Measurements from ENCODE around the gene GDI1. TPM values are rescaled to one million over a fixed set of nuclear protein-coding genes. Genes with fewer than 3 reads are reported as not detected.

GDI1 gene
- polyA plus RNA-seq, 4 donors, result 59.2 to 76.5 (median 62.6) TPM

DNA sequence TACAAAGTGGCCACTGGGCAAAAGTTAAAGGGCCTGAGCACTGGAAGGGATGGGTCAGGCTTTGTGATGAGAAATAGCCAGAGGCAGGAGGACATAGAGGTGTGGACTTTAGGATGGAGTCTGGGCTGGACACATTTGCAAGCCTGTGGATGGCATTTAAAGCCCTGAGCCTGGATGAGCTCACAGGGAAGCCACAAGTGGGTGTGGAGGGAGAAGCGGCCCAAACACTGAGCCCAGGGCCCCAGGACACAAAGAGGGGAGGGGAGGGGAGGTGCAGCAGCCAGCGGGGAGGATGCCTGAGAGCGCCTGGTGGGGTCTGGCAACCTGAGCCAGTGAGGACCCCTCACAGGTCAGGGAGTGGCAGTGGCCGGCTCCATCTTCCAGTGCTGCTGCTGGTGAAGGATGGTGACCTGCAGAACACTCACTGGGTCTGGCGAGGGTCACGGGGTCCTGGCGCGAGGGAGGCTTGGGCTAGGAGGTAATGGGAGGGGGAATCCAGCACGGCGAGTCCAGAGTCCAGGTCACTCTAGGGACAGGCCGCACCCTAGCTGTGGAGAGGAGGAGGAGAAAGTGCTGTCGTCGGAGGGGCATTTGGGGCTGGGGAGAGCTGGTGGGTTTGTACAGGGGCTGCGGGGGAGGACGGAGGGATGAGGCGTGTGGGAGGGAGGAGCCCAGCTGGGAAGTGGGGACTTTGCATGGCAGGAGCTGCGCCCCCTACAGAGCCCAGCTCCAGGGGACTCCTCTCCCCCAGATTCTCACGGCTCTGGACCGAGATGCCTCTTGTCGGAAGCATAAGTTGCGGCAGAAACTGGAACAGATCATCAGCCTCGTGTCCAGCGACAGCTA lies 35.1 kb downstream of the GDI1 start:
- H3K4me3 ChIP-seq (ENCODE audit: low read depth in 1 of 3, low read length in 3 of 3), result no peak overlapping the region
- FAIRE-seq (no peak), DNase-seq (peak; percentile 21 to 32)
- no peaks in the 10 kb centered on the region for H3K9me3 ChIP-seq (ENCODE audit: control insufficient read depth in 2 of 2, insufficient read depth in 1 of 2, low read depth in 1 of 2, low read length in 1 of 2)
- H3K4me1 ChIP-seq (ENCODE audit: control insufficient read depth in 3 of 3, insufficient read depth in 2 of 3, low read depth in 1 of 3, low read length in 2 of 3), result no peaks in the 10 kb centered on the region
- no peaks in the 10 kb centered on the region for H3K27me3 ChIP-seq (ENCODE audit: control insufficient read depth in 3 of 3, insufficient read depth in 3 of 3, low read length in 3 of 3)
- 65 to 75% (median 67%) methylated on average over 9 to 23 of the region's 23 CpGs for WGBS, 3 donors
- H3K36me3 ChIP-seq (ENCODE audit: control insufficient read depth in 3 of 3, insufficient read depth in 2 of 3, low read depth in 1 of 3, low read length in 3 of 3), result peaks cover 0 to 71% (median 2%) of the 10 kb centered on the region in 3 donors
- H3K27ac ChIP-seq (ENCODE audit: low read depth in 1 of 3, low read length in 2 of 3), result no peak overlapping the region

- FAIRE-seq (no peak), DNase-seq (peak in 1 of 2 donors; percentile 51)
- Histone ChIP-seq H3K27me3 (ENCODE audit: control insufficient read depth in 3 of 3, insufficient read depth in 3 of 3, low read length in 3 of 3) (no peaks in the 10 kb centered on the region), H3K4me1 (ENCODE audit: control insufficient read depth in 3 of 3, insufficient read depth in 2 of 3, low read depth in 1 of 3, low read length in 2 of 3) (no peaks in the 10 kb centered on the region), H3K9me3 (ENCODE audit: control insufficient read depth in 2 of 2, insufficient read depth in 1 of 2, low read depth in 1 of 2, low read length in 1 of 2) (no peaks in the 10 kb centered on the region), H3K4me3 (ENCODE audit: low read depth in 1 of 3, low read length in 3 of 3) (no peak overlapping the region), H3K36me3 (ENCODE audit: control insufficient read depth in 3 of 3, insufficient read depth in 2 of 3, low read depth in 1 of 3, low read length in 3 of 3) (peaks cover 0 to 63% (median 2%) of the 10 kb centered on the region in 3 donors), H3K27ac (ENCODE audit: low read depth in 1 of 3, low read length in 2 of 3) (no peak overlapping the region)
- 48 to 74% (median 64%) methylated on average over 14 to 28 of the region's 28 CpGs for WGBS, 3 donors
These were observed 36.0 kb downstream of the GDI1 start for GRCh38 chrX:154472685-154473632.

- H3K27ac ChIP-seq (ENCODE audit: low read depth in 1 of 3, low read length in 2 of 3), result no peak overlapping the region
- H3K27me3 ChIP-seq (ENCODE audit: control insufficient read depth in 3 of 3, insufficient read depth in 3 of 3, low read length in 3 of 3), result no peaks in the 10 kb centered on the region
- FAIRE-seq, result no peak
- 78 to 84% (median 82%) methylated on average over 7 of the region's 7 CpGs for WGBS, 3 donors
- H3K4me3 ChIP-seq (ENCODE audit: low read depth in 1 of 3, low read length in 3 of 3), result no peak overlapping the region
- H3K4me1 ChIP-seq (ENCODE audit: control insufficient read depth in 3 of 3, insufficient read depth in 2 of 3, low read depth in 1 of 3, low read length in 2 of 3), result no peaks in the 10 kb centered on the region
- no peak for DNase-seq
- peaks cover 0 to 56% (median 2%) of the 10 kb centered on the region in 3 donors for H3K36me3 ChIP-seq (ENCODE audit: control insufficient read depth in 3 of 3, insufficient read depth in 2 of 3, low read depth in 1 of 3, low read length in 3 of 3)
- no peaks in the 10 kb centered on the region for H3K9me3 ChIP-seq (ENCODE audit: control insufficient read depth in 2 of 2, insufficient read depth in 1 of 2, low read depth in 1 of 2, low read length in 1 of 2)
These were observed 36.7 kb downstream of the GDI1 start for GRCh38 chrX:154473683-154474082.

- no peak overlapping the region for H3K27ac ChIP-seq (ENCODE audit: low read depth in 1 of 3, low read length in 2 of 3)
- H3K27me3 ChIP-seq (ENCODE audit: control insufficient read depth in 3 of 3, insufficient read depth in 3 of 3, low read length in 3 of 3), result no peaks in the 10 kb centered on the region
- peaks cover 0 to 25% (median 0%) of the 10 kb centered on the region in 3 donors for H3K36me3 ChIP-seq (ENCODE audit: control insufficient read depth in 3 of 3, insufficient read depth in 2 of 3, low read depth in 1 of 3, low read length in 3 of 3)
- no peak overlapping the region for H3K4me3 ChIP-seq (ENCODE audit: low read depth in 1 of 3, low read length in 3 of 3)
- H3K9me3 ChIP-seq (ENCODE audit: control insufficient read depth in 2 of 2, insufficient read depth in 1 of 2, low read depth in 1 of 2, low read length in 1 of 2), result no peaks in the 10 kb centered on the region
- DNase-seq, result no peak
- FAIRE-seq, result no peak
- 75 to 84% (median 83%) methylated on average over 8 of the region's 8 CpGs for WGBS, 3 donors
- peaks cover 0 to 5% (median 0%) of the 10 kb centered on the region in 3 donors for H3K4me1 ChIP-seq (ENCODE audit: control insufficient read depth in 3 of 3, insufficient read depth in 2 of 3, low read depth in 1 of 3, low read length in 2 of 3)
These were observed 39.9 kb downstream of the GDI1 start for GRCh38 chrX:154476821-154477220.

DNA sequence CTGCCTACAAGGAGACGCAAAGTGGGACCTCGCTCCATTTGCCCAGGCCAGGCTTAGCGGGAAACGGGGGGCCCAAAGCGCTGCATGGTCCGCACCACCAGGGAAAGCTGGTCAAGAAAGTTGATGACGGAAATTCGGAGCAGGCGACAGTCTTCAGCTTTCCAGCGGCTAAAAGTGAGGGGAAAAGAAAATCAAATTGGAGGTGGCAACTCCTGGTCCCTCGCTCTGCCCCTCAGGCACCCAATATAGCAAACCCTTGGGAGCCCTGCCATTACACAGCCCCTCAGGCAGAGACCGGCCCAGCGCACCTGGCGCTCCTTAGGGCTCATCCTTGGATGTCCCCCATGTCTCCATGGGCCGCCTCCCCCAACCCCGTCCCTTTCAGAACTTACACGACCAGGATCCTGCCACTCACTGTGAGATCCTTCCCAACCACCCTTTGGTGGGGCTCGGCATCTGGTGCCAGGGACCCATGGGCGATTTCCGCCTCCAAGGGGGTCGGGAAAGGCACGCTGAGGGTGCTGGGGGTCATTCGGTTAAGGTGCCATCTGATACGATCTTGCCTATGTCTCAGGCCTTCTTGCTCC lies 41.0 kb downstream of the GDI1 start:
- no peaks in the 10 kb centered on the region for H3K27me3 ChIP-seq (ENCODE audit: control insufficient read depth in 3 of 3, insufficient read depth in 3 of 3, low read length in 3 of 3)
- FAIRE-seq (no peak), DNase-seq (no peak)
- H3K27ac ChIP-seq (ENCODE audit: low read depth in 1 of 3, low read length in 2 of 3), result peak overlapping the region in 1 of 3 donors; percentile 58
- H3K36me3 ChIP-seq (ENCODE audit: control insufficient read depth in 3 of 3, insufficient read depth in 2 of 3, low read depth in 1 of 3, low read length in 3 of 3), result peaks cover 0 to 15% (median 0%) of the 10 kb centered on the region in 3 donors
- H3K4me1 ChIP-seq (ENCODE audit: control insufficient read depth in 3 of 3, insufficient read depth in 2 of 3, low read depth in 1 of 3, low read length in 2 of 3), result peaks cover 0 to 5% (median 0%) of the 10 kb centered on the region in 3 donors
- no peaks in the 10 kb centered on the region for H3K9me3 ChIP-seq (ENCODE audit: control insufficient read depth in 2 of 2, insufficient read depth in 1 of 2, low read depth in 1 of 2, low read length in 1 of 2)
- peak overlapping the region in 2 of 3 donors; percentile 52 to 55 for H3K4me3 ChIP-seq (ENCODE audit: low read depth in 1 of 3, low read length in 3 of 3)
- 60 to 76% (median 62%) methylated on average over 22 to 24 of the region's 24 CpGs for WGBS, 3 donors

GRCh38 chrX:154478728-154479622 lies 42.0 kb downstream of the GDI1 start, which contains the start of gene LAGE3:
TSS of gene LAGE3 (minus strand) at chrX:154479281. CDS start at chrX:154478915, 366 bp downstream.
- Histone ChIP-seq H3K27me3 (ENCODE audit: control insufficient read depth in 3 of 3, insufficient read depth in 3 of 3, low read length in 3 of 3) (no peaks in the 10 kb centered on the region), H3K4me1 (ENCODE audit: control insufficient read depth in 3 of 3, insufficient read depth in 2 of 3, low read depth in 1 of 3, low read length in 2 of 3) (peaks cover 0 to 5% (median 0%) of the 10 kb centered on the region in 3 donors), H3K36me3 (ENCODE audit: control insufficient read depth in 3 of 3, insufficient read depth in 2 of 3, low read depth in 1 of 3, low read length in 3 of 3) (peaks cover 0 to 12% (median 0%) of the 10 kb centered on the region in 3 donors), H3K9me3 (ENCODE audit: control insufficient read depth in 2 of 2, insufficient read depth in 1 of 2, low read depth in 1 of 2, low read length in 1 of 2) (no peaks in the 10 kb centered on the region), H3K4me3 (ENCODE audit: low read depth in 1 of 3, low read length in 3 of 3) (peak within 1 kb of the TSS; percentile 41 to 55 (median 52)), H3K27ac (ENCODE audit: low read depth in 1 of 3, low read length in 2 of 3) (peak within 1 kb of the TSS; percentile 34 to 93 (median 90))
- WGBS, 3 donors, result 2 to 54% (median 5%) methylated on average over 42 to 85 of the region's 85 CpGs
- FAIRE-seq (no peak), DNase-seq (peak; percentile 85 to 94)

DNA sequence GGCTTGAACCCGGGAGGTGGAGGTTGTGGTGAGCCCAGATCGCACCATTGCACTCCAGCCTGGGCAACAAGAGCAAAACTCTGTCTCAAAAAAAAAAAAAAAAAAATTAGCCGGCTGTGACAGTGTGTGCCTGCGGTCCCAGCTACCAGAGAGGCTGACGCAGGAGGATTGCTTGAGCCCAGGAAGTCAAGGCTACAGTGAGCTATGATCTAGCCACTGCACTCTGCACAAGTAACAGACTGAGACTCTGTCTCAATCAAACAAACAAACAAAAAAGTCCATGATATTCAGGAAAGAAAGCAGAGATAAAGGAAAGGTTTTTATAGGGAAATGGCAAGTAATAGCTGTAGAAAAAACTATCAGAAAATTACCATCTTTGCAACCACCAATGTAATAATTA lies 44.2 kb downstream of the GDI1 start:
- Histone ChIP-seq H3K27ac (ENCODE audit: low read depth in 1 of 3, low read length in 2 of 3) (no peak overlapping the region), H3K9me3 (ENCODE audit: control insufficient read depth in 2 of 2, insufficient read depth in 1 of 2, low read depth in 1 of 2, low read length in 1 of 2) (no peaks in the 10 kb centered on the region), H3K36me3 (ENCODE audit: control insufficient read depth in 3 of 3, insufficient read depth in 2 of 3, low read depth in 1 of 3, low read length in 3 of 3) (peaks cover 0 to 27% (median 0%) of the 10 kb centered on the region in 3 donors), H3K4me1 (ENCODE audit: control insufficient read depth in 3 of 3, insufficient read depth in 2 of 3, low read depth in 1 of 3, low read length in 2 of 3) (peaks cover 0 to 20% (median 0%) of the 10 kb centered on the region in 3 donors), H3K27me3 (ENCODE audit: control insufficient read depth in 3 of 3, insufficient read depth in 3 of 3, low read length in 3 of 3) (no peaks in the 10 kb centered on the region), H3K4me3 (ENCODE audit: low read depth in 1 of 3, low read length in 3 of 3) (no peak overlapping the region)
- DNase-seq, result no peak
- 80 to 98% (median 90%) methylated on average over 3 to 5 of the region's 5 CpGs for WGBS, 3 donors
- no peak for FAIRE-seq
